Keratinocyte (primary cell): ENCODE measurements around the gene ST6GAL1.
"Not testable (repeated sequence)": the region's sequence is repeated elsewhere in the genome, so short reads cannot be mapped to it uniquely, and the experiment has no call there.

Experiments used
- CTCF ChIP-seq, 3 experiments: IDR thresholded peaks in 1 of 3; conservative IDR thresholded peaks in 1 of 3; optimal IDR thresholded peaks in 1 of 3; 2 replicates in 2 of 3; 3 replicates in 1 of 3; pipeline versions ENCODE3 to v1.5.1; 2011; ENCODE audit warnings: low read length in 3 of 3, mild to moderate bottlenecking in 3 of 3, moderate library complexity in 2 of 3, control low read depth in 1 of 3, inconsistent platforms in 1 of 3; ENCODE audit not compliant: insufficient read depth in 2 of 3; ENCODE audit errors: extremely low read depth in 1 of 3
- EZH2 ChIP-seq: IDR thresholded peaks from one replicate; pipeline ENCODE4 v1.6.1; 2012; ENCODE audit warnings: inconsistent platforms, mild to moderate bottlenecking, low read length, moderate library complexity

- not testable (repeated sequence) for TF ChIP-seq EZH2; CTCF (optimal IDR thresholded peaks at IDR 0.05 in 1 of 3, IDR thresholded peaks at IDR 0.05 in 1 of 3, conservative IDR thresholded peaks at IDR 0.05 in 1 of 3; ENCODE audit: extremely low read depth in 1 of 3, insufficient read depth in 2 of 3, low read length in 3 of 3)
Measured at GRCh38 chr3:187023340-187023739, 93.0 kb downstream of the ST6GAL1 start.
